Left cardiac atrium (tissue), 4 donors: ENCODE measurements around the gene KRTAP9-4. TPM values are rescaled to one million over a fixed set of nuclear protein-coding genes. Genes with fewer than 3 reads are reported as not detected.
"Not testable (repeated sequence)": the region's sequence is repeated elsewhere in the genome, so short reads cannot be mapped to it uniquely, and the experiment has no call there.

ENCODE experiments used
- ATAC-seq, 2 donors: fragments of 200-7000 bp; cut with Tn5 transposase; one replicate each; pipeline ENCODE4 v1.9.1; 2020; ENCODE audit warnings: mild to moderate bottlenecking in 2 of 2, moderate library complexity in 2 of 2
- DNase-seq: peaks from one replicate; pipeline ENCODE4 v3.0.0-alpha.2; 2020
- intact Hi-C, 2 donors: fragments of 100-400 bp; cut with DNase I; formaldehyde crosslinking; loops; one replicate each; pipeline versions ENCODE4 v1.14.1 to v1.15.1; 2022 to 2023
- total RNA-seq, 2 donors: library from RNA; stranded (reverse); fragmentation: NEBNext Ultra II Directional; extraction: Animal tissue kit (Norgen Biotek cat#: 25700); gene quantifications; one replicate each; pipeline ENCODE4 v1.2.1, GENCODE V29; 2021
- donor health status: DM: no; HTN: yes; CAD: no.
- donor health status: DM: no; HTN: yes; CAD: no; lungs with severe emphysema.
- donor health status: DM: yes; HTN: yes; CAD: no.
- donor health status: Dilated cardiomyopathy.

KRTAP9-4 gene
- total RNA-seq, 2 donors from 2014 or later: not detected

- intact Hi-C loops: no loop called here
- no peak for ATAC-seq
- no peak for DNase-seq
Observed at GRCh38 chr17:41258406-41258805, 8.9 kb downstream of the KRTAP9-4 start.

GRCh38 chr17:41263212-41263611, 13.7 kb downstream of the KRTAP9-4 start:
- ATAC-seq (no peak), DNase-seq (no peak)
- intact Hi-C loops: no loop called here

DNA sequence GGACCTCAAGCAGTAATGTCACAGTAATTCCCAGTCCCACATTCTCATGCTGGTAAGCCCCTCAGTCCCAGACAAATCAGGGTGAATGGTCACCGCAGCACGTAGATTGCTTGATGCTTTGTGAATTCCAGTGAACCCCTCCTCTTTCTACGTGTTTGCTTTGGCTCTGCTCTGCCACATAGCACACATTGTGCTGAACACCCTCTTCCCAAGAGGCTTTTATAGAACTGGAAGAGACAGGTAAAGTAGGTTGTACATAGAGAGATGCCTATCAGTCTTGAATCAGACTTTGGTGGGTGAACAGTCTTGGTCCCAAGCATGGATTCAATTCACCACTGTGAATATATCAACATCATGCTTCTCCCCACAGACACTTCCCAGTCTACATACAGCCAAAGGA, 15.1 kb downstream of the KRTAP9-4 start:
- DNase-seq: no peak
- no peak for ATAC-seq
- intact Hi-C loops: no loop called here

GRCh38 chr17:41265078-41265477, 15.6 kb downstream of the KRTAP9-4 start, which contains the start of gene KRTAP9-6:
Gene KRTAP9-6, plus strand, starts transcription at chr17:41265378. Its CDS starts 0 bp downstream, at chr17:41265378.
- ATAC-seq (no peak), DNase-seq (no peak)
- intact Hi-C loops: no loop called here

GRCh38 chr17:41267711-41268110, 18.2 kb downstream of the KRTAP9-4 start:
- DNase-seq: no peak
- intact Hi-C loops: no loop called here
- ATAC-seq: no peak

DNA sequence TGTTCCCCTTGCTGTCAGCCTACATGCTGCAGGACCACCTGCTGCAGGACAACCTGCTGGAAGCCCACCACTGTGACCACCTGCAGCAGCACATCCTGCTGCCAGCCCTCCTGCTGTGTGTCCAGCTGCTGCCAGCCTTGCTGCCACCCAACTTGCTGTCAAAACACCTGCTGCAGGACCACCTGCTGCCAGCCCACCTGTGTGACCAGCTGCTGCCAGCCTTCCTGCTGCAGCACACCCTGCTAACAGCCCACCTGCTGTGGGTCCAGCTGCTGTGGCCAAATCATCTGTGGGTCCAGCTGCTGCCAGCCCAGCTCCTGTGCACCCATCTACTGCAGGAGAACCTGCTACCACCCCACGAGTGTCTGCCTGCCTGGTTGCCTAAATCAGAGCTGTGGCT, 21.8 kb downstream of the KRTAP9-4 start:
- intact Hi-C loops, ATAC-seq, DNase-seq: not testable (repeated sequence)

GRCh38 chr17:41271858-41272257, 22.4 kb downstream of the KRTAP9-4 start:
- intact Hi-C loops: no loop called here
- ATAC-seq (no peak), DNase-seq (no peak)

DNA sequence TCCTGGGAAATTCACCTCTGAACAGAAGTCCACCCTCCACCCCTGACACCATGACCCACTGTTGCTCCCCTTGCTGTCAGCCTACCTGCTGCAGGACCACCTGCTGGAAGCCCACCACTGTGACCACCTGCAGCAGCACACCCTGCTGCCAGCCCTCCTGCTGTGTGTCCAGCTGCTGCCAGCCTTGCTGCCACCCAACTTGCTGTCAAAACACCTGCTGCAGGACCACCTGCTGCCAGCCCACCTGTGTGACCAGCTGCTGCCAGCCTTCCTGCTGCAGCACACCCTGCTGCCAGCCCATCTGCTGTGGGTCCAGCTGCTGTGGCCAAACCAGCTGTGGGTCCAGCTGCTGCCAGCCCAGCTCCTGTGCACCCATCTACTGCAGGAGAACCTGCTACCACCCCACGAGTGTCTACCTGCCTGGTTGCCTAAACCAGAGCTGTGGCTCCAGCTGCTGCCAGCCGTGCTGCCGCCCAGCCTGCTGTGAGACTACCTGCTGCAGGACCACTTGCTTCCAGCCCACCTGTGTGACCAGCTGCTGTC, 26.2 kb downstream of the KRTAP9-4 start, which contains the start of gene KRTAP9-7:
TSS of gene KRTAP9-7 (plus strand) at position 51 of the 543 bp plus-strand sequence. CDS start at position 51, 0 bp downstream.
- DNase-seq, intact Hi-C loops, ATAC-seq: not testable (repeated sequence)

DNA sequence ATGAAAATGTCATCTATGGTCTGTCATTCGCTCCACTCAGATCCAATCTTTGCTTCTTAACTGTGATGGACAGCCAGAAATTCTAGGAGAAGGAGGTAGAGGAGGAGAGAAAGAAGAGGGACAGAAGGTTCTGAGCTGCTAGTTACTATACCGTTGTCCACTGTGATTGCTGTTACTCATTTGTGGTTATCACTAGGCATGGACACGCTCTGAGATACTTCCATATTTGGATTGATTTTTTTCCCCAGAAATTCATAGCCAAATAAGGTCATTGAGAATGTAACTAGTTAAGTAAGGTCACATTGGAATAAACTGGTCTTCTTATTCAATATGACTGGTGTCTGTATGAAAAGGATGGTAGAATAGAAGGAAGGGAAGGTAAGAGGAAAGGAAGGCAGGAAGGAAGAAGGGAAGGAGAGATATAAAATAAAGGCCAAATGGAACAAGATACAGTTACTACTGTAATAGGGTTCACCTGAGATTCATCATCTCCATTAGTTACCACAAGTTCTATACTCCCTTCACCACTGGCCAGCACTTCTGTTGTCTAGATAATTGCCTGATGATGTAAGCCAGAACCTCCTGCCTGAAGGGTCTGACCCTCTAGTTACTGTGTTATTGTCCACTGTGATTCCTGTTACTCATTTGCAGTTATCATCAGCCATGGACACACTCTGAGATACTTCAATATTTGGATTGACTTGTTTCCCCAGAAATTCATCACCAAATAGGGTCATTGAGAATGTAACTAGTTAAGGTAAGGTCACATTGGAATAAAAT, 28.9 kb downstream of the KRTAP9-4 start:
- no peak for ATAC-seq
- intact Hi-C loops: no loop called here
- no peak for DNase-seq

DNA sequence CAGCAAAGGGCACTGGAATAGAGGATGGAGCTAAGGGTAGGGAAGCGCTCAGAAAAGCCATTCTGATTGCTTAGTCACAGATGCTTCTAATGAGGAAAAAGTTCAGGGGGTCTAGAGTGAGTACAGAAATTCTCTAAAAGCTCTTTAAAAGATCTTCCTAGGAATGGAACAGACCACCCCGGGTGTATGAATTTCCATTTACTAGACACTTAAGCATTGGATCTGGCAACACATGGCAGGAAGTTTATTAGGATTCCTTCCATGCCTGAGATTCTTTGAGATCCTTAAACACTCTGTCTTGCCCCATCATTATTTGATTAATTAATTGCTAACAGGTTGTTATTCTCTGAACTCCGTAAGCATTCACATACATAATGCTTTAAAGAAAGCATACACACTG, 34.6 kb downstream of the KRTAP9-4 start:
- DNase-seq (no peak), ATAC-seq (no peak)
- intact Hi-C loops: no loop called here

GRCh38 chr17:41284546-41284945, 35.1 kb downstream of the KRTAP9-4 start:
- no peak for ATAC-seq
- no peak for DNase-seq
- intact Hi-C loops: no loop called here

- DNase-seq: no peak
- ATAC-seq: no peak
- intact Hi-C loops: no loop called here
Observed at GRCh38 chr17:41287050-41287449, 37.6 kb downstream of the KRTAP9-4 start.

- intact Hi-C loops: no loop called here
- DNase-seq: no peak
- no peak for ATAC-seq
Observed at GRCh38 chr17:41294016-41294415, 44.5 kb downstream of the KRTAP9-4 start.

- intact Hi-C loops: no loop called here
- no peak for DNase-seq
- no peak for ATAC-seq
Observed at GRCh38 chr17:41296846-41297245, 47.4 kb downstream of the KRTAP9-4 start.

DNA sequence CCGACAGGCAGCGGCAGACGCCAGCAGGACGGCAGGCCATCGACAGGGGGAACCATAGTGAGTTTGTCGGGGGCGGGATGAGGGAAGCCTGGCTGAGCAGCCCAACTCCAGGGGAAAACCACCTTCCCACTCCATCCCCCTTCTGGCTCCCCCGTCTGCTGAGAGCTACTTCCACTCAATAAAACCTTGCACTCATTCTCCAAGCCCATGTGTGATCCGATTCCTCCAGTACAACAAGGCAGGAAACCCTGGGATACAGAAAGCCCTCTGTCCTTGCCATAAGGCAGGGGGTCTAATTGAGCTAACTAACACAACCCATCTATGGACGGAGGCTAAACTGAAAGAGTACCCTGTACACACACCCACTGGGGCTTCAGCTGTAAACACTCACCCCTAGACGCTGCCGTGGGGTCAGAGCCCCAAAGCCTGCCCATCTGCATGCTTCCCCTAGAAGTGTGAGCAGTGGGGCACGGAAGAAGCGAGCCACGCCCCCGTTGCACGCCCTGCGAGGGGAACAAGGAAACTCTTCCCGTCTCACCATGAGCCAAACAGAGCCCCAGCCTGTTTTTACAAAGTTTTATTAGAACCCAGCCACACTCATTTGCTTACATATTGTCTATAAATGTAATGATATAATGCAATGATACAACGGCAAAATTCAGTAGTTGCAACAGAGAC, 49.1 kb downstream of the KRTAP9-4 start:
- ATAC-seq (no peak), DNase-seq (no peak)
- intact Hi-C loops: no loop called here

Other genes starting within 250 kb of the KRTAP9-4 start
- gene KRTAP3-2, start 249.8 kb upstream of the KRTAP9-4 start, total RNA-seq: not detected
- not detected for gene KRTAP3-1, start 240.6 kb upstream of the KRTAP9-4 start, total RNA-seq
- gene KRTAP1-5, start 222.5 kb upstream of the KRTAP9-4 start, total RNA-seq: not detected
- not detected for gene KRTAP1-4, start 219.5 kb upstream of the KRTAP9-4 start, total RNA-seq
- not detected for gene KRTAP1-3, start 214.8 kb upstream of the KRTAP9-4 start, total RNA-seq
- gene KRTAP1-1, start 208.2 kb upstream of the KRTAP9-4 start, total RNA-seq: not detected
- gene KRTAP2-1, start 202.4 kb upstream of the KRTAP9-4 start, total RNA-seq: not detected
- not detected for gene KRTAP2-2, start 194.5 kb upstream of the KRTAP9-4 start, total RNA-seq
- gene KRTAP2-3, start 189.6 kb upstream of the KRTAP9-4 start, total RNA-seq: not detected
- gene KRTAP2-4, start 183.8 kb upstream of the KRTAP9-4 start, total RNA-seq: not detected
- gene KRTAP4-7, start 165.5 kb upstream of the KRTAP9-4 start, total RNA-seq: not detected
- gene KRTAP4-8, start 151.5 kb upstream of the KRTAP9-4 start, total RNA-seq: not detected
- not detected for gene KRTAP4-16, start 147.5 kb upstream of the KRTAP9-4 start, total RNA-seq
- not detected for gene KRTAP4-9, start 144.3 kb upstream of the KRTAP9-4 start, total RNA-seq
- not detected for gene KRTAP4-11, start 131.3 kb upstream of the KRTAP9-4 start, total RNA-seq
- not detected for gene KRTAP4-12, start 125.5 kb upstream of the KRTAP9-4 start, total RNA-seq
- gene KRTAP4-6, start 109.1 kb upstream of the KRTAP9-4 start, total RNA-seq: not detected
- gene KRTAP4-5, start 99.9 kb upstream of the KRTAP9-4 start, total RNA-seq: not detected
- not detected for gene KRTAP4-4, start 88.9 kb upstream of the KRTAP9-4 start, total RNA-seq
- not detected for gene KRTAP4-3, start 81.5 kb upstream of the KRTAP9-4 start, total RNA-seq
- gene KRTAP4-2, start 71.5 kb upstream of the KRTAP9-4 start, total RNA-seq: not detected
- not detected for gene KRTAP4-1, start 64.8 kb upstream of the KRTAP9-4 start, total RNA-seq
- not detected for gene KRTAP9-1, start 59.8 kb upstream of the KRTAP9-4 start, total RNA-seq
- not detected for gene KRTAP9-2, start 23.0 kb upstream of the KRTAP9-4 start, total RNA-seq
- not detected for gene KRTAP9-3, start 17.2 kb upstream of the KRTAP9-4 start, total RNA-seq
- not detected for gene KRTAP9-8, start 11.7 kb upstream of the KRTAP9-4 start, total RNA-seq
- gene KRTAP9-9, start 5.7 kb downstream of the KRTAP9-4 start, total RNA-seq: not detected
- gene KRTAP9-6, start 15.7 kb downstream of the KRTAP9-4 start, total RNA-seq: not detected
- gene KRTAP9-7, start 26.0 kb downstream of the KRTAP9-4 start, total RNA-seq: not detected
- not detected for gene KRTAP29-1, start 53.2 kb downstream of the KRTAP9-4 start, total RNA-seq
- not detected for gene KRTAP16-1, start 59.6 kb downstream of the KRTAP9-4 start, total RNA-seq
- gene KRTAP17-1, start 66.0 kb downstream of the KRTAP9-4 start, total RNA-seq: not detected
- gene KRT33A, start 101.1 kb downstream of the KRTAP9-4 start, total RNA-seq: not detected
- gene KRT33B, start 120.1 kb downstream of the KRTAP9-4 start, total RNA-seq: not detected
- gene KRT34, start 132.6 kb downstream of the KRTAP9-4 start, total RNA-seq: not detected
- gene KRT31, start 147.9 kb downstream of the KRTAP9-4 start, total RNA-seq: not detected
- gene KRT37, start 174.9 kb downstream of the KRTAP9-4 start, total RNA-seq: not detected
- gene KRT38, start 191.3 kb downstream of the KRTAP9-4 start, total RNA-seq: not detected
- not detected for gene KRT32, start 217.7 kb downstream of the KRTAP9-4 start, total RNA-seq
- not detected for gene KRT35, start 231.5 kb downstream of the KRTAP9-4 start, total RNA-seq
- not detected for gene KRT36, start 240.2 kb downstream of the KRTAP9-4 start, total RNA-seq